NCI-H2029 (cell line): ENCODE data around the gene PEX26.
A peak's percentile ranks its signal among the peaks of the same experiment; 100 is the strongest.
"Not testable (repeated sequence)": the region's sequence is repeated elsewhere in the genome, so short reads cannot be mapped to it uniquely, and the experiment has no call there.

Experiments used
- DNase-seq: peaks from one replicate; lab custom pipeline; 2025; lab: John Stamatoyannopoulos, UW

PEX26 gene

DNA sequence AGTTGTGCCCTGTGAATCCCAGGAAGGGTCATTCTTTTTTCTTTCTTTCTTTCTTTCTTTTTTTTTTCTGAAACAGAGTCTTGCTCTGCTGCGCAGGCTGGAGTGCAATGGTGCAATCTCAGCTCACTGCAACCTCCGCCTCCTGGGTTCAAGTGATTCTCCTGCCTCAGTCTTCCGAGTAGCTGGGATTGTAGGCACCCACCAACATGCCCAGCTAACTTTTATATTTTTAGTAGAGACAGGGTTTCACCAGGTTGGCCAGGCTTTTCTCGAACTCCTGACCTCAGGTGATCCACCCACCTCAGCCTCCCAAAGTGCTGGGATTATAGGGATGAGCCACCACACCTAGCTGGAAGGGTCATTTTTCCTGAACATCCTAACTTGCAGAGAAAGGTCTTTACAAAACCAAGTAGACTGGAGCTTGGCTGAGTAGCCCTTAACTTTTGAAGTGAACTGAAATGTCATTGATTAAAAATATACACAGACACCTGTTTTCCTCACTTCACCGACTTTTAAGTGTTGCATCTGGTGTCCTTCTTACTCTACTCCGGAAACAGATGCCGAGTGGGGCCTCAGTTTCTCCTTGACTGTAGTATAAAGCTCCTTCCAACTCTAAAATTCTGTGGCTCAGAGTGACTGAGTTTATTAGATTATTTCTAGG, 6.4 kb upstream of the PEX26 start:
- DNase-seq = not testable (repeated sequence)

DNA sequence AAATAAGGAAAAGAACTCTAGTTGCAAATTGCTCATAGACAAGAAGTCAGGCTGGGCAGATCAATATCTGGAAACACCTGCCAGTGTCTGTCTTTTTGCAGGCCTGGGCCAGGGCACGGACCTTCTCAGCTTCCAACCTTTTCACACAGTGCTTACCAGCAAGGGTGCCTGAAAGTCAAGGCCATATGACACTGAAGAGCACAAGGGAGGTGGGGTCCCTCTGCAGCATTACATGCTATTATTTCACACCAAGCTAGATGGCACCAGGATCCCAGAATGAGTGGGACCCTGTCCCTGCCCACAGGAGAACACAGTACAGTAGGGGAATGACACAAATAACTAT, 5.9 kb upstream of the PEX26 start:
- DNase-seq = no peak

- no peak for DNase-seq
These were observed 4.3 kb upstream of the PEX26 start for GRCh38 chr22:18073467-18073866.

DNA sequence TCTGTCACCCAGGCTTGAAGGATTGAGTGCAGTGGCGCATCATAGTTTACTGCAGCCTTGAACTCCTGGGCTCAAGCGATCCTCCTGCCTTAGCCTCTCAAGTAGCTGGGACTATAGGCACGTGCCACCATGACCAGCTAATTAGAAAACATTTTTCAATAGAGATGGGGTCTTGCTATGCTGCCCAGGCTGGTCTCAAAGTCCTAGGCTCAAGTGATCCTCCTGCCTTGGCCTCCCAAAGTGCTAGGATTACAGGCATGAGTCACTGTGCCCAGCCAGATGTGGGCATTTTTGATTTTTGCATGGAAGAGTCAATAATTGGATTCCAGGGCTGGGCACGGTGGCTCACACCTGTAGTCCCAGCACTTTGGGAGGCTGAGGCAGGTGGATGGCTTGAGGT, 3.9 kb upstream of the PEX26 start:
- not testable (repeated sequence) for DNase-seq

DNA sequence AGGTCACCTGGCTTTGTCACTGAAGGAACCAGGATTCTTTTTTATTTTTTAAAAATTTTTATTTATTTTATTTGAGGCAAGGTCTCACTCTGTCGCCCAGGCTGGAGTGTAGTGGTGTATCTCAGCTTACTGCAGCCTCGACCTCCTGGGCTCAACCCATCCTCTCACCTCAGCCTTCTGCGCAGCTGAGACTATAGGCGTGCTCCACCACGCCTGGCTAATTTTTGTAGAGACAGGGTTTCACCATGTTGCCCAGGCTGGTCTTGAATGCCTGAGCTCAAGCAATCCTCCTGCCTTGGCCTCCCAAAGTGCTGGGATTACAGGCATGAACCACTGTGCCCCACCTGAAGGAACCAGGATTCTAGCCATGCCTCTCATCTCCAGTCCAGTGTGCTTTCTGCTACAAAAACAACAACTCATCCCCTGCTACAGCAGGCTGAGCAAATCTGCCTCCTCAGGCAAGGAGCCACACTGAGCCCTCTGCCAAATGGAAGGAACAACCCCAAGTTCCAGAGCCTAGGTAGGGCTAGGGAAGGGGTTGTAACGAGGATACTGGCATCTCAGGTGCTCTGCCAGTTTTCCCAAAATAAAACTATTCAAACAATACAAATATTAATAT, 2.6 kb upstream of the PEX26 start:
- no peak for DNase-seq

GRCh38 chr22:18075720-18076497, 1.9 kb upstream of the PEX26 start:
- peak; percentile 82 for DNase-seq

GRCh38 chr22:18077087-18077638, 627 bp upstream of the PEX26 start:
- no peak for DNase-seq

GRCh38 chr22:18078329-18079041, 695 bp downstream of the PEX26 start:
- peak; percentile 53 for DNase-seq

GRCh38 chr22:18079706-18080233, 2.0 kb downstream of the PEX26 start:
- no peak for DNase-seq

GRCh38 chr22:18081416-18081815, 3.6 kb downstream of the PEX26 start:
- no peak for DNase-seq

DNA sequence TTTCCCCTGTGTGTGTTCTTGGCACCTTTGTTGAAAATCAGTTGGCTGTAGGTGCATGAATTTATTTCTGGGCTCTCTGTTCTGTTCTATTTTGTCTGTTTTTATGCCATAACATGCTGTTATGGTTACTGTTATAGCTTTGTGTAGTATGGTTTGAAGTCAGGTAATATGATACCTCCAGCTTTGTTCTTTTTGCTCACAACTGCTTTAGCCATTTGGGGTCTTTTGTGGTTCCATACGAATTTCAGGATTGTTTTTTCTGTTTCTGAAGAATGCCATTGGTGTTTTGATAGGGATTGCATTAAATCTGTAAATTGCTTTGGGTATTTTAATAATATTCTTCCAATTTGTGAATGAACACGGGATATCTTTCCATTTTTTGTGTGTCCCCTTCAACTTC, 4.7 kb downstream of the PEX26 start:
- DNase-seq = no peak

DNA sequence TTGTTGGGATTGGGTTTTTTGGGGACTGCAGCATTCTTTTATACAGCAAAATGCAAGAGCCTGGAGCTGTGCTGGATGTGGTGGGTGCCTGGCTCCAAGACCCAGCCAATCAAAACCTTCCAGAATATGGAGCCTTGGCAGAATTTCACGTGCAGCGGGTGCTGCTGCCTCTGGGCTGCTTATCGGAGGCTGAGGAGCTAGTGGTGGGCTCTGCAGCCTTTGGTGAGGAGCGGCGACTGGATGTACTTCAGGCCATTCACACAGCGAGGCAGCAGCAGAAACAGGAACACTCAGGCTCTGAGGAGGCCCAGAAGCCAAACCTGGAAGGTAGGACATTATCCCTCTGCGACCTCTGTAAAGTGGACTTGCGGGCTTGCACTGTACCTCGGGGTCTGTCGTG, 5.6 kb downstream of the PEX26 start:
- no peak for DNase-seq

DNA sequence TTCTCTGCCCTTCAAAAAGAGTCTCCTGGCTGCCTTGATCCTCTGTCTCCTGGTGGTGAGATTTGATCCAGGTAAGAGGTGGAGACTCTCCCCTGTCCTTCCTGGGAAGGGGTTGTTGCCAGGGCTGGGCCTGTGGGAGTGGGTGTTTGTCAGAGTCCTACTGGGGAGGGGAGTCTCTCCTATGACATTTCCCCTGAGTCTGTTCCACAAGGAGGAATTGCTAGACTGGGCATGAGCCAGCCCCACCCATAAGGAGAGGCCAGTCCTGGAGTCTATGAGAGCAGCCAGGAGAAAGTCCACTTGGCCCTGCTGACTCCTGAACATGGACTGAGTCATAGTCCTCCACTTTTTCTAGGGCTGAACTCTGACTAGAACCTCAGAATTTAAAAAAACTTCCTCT, 7.4 kb downstream of the PEX26 start:
- no peak for DNase-seq

DNA sequence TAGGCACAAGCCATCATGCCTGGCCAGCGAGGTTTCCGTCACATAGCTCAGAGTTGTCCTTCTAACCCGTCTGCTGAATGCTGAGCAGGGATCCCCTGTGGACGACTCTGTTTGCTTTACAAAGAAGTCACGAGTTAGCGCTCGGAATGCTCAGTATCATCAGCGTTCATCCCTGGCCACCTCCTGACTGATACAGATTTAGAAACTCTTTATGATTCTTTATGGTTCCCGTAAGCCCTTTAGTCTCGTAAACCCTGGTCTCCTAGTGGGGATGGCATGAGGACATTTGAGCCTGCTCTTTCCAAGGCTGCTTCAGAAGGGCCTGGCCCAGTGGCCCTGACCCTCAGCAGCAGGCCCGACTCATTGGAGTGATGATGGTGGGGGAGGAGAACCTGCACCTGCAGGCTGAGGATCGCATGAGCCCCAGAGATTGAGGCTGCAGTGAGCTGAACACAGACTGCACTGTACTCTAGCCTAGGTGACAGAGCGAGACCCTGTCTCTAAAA, 9.6 kb downstream of the PEX26 start:
- DNase-seq = no peak

- no peak for DNase-seq
These were observed 11.2 kb downstream of the PEX26 start for GRCh38 chr22:18088825-18089568.

GRCh38 chr22:18090286-18090685, 12.5 kb downstream of the PEX26 start:
- DNase-seq = no peak

GRCh38 chr22:18091478-18091877, 13.7 kb downstream of the PEX26 start:
- no peak for DNase-seq

GRCh38 chr22:18091916-18092526, 14.2 kb downstream of the PEX26 start:
- DNase-seq = no peak

DNA sequence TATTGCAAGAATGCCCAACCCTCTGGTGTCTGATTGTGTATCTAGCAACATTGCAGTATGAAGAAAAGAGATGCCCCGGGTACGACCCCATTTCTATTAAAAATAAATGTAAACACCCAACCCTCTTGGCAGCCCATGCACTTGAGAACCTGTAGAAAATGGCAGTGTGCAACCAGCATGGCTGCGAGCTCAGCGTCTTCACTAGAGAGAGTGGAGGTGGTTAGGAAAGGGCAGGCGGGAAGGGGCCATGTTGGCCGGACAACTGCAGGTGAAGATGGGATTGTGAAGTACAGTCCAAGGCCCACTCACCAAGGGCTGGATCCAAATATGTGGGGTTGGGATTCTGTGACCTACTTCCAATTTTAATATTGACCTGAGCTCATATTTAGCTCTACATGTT, 15.9 kb downstream of the PEX26 start:
- no peak for DNase-seq

GRCh38 chr22:18095101-18095805, 17.5 kb downstream of the PEX26 start:
- no peak for DNase-seq
